ENCODE results near the gene UBE2D2.
"Not testable (repeated sequence)": the region's sequence is repeated elsewhere in the genome, so short reads cannot be mapped to it uniquely, and the experiment has no call there.

Gene UBE2D2

DNA sequence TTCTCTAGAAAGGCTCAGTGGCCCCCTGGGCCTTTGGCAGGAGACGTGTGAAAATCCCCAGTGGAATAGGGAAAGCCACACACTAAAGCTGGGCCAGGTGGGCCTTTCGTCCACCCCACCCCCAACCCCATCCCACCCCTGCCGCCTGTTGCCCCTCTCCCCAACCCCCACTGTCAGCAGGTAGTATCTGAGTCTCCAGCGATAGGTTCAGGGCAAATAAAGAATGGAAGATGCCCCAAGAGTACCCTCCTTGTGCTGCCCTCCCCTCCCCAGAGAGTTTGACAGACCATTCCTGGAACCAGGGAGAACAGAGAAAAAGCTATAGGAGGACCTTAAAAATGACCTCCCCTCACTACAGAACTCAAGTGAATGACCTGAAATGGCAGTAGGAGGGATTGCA is 36.7 kb upstream of the UBE2D2 start:
- Histone ChIP-seq H3K27ac (replicated peaks) (no peak overlapping the region), H3K4me3 (replicated peaks; ENCODE audit: insufficient read depth, low read length) (no peak overlapping the region), H3K27me3 (ENCODE audit: insufficient read depth, poor library complexity, severe bottlenecking) (no peaks in the 10 kb centered on the region)
- TF ChIP-seq GABPA (IDR thresholded peaks at IDR 0.05; ENCODE audit: low read depth) (no peak), SPI1 (IDR thresholded peaks at IDR 0.05; ENCODE audit: borderline replicate concordance, low read depth) (no peak), POLR2AphosphoS5 (IDR thresholded peaks at IDR 0.05; ENCODE audit: low read depth) (no peak)
- TF ChIP-seq, protein P1, sequence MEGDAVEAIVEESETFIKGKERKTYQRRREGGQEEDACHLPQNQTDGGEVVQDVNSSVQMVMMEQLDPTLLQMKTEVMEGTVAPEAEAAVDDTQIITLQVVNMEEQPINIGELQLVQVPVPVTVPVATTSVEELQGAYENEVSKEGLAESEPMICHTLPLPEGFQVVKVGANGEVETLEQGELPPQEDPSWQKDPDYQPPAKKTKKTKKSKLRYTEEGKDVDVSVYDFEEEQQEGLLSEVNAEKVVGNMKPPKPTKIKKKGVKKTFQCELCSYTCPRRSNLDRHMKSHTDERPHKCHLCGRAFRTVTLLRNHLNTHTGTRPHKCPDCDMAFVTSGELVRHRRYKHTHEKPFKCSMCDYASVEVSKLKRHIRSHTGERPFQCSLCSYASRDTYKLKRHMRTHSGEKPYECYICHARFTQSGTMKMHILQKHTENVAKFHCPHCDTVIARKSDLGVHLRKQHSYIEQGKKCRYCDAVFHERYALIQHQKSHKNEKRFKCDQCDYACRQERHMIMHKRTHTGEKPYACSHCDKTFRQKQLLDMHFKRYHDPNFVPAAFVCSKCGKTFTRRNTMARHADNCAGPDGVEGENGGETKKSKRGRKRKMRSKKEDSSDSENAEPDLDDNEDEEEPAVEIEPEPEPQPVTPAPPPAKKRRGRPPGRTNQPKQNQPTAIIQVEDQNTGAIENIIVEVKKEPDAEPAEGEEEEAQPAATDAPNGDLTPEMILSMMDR (IDR thresholded peaks at IDR 0.05; ENCODE audit: insufficient read depth, low read length), result no peak
- TF ChIP-seq, protein P2, sequence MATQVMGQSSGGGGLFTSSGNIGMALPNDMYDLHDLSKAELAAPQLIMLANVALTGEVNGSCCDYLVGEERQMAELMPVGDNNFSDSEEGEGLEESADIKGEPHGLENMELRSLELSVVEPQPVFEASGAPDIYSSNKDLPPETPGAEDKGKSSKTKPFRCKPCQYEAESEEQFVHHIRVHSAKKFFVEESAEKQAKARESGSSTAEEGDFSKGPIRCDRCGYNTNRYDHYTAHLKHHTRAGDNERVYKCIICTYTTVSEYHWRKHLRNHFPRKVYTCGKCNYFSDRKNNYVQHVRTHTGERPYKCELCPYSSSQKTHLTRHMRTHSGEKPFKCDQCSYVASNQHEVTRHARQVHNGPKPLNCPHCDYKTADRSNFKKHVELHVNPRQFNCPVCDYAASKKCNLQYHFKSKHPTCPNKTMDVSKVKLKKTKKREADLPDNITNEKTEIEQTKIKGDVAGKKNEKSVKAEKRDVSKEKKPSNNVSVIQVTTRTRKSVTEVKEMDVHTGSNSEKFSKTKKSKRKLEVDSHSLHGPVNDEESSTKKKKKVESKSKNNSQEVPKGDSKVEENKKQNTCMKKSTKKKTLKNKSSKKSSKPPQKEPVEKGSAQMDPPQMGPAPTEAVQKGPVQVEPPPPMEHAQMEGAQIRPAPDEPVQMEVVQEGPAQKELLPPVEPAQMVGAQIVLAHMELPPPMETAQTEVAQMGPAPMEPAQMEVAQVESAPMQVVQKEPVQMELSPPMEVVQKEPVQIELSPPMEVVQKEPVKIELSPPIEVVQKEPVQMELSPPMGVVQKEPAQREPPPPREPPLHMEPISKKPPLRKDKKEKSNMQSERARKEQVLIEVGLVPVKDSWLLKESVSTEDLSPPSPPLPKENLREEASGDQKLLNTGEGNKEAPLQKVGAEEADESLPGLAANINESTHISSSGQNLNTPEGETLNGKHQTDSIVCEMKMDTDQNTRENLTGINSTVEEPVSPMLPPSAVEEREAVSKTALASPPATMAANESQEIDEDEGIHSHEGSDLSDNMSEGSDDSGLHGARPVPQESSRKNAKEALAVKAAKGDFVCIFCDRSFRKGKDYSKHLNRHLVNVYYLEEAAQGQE (IDR thresholded peaks at IDR 0.05; ENCODE audit: insufficient replicate concordance, low read depth), result no peak
- DNase-seq (ENCODE audit: low read depth in 1 of 2, low spot score in 1 of 2), result no peak

DNA sequence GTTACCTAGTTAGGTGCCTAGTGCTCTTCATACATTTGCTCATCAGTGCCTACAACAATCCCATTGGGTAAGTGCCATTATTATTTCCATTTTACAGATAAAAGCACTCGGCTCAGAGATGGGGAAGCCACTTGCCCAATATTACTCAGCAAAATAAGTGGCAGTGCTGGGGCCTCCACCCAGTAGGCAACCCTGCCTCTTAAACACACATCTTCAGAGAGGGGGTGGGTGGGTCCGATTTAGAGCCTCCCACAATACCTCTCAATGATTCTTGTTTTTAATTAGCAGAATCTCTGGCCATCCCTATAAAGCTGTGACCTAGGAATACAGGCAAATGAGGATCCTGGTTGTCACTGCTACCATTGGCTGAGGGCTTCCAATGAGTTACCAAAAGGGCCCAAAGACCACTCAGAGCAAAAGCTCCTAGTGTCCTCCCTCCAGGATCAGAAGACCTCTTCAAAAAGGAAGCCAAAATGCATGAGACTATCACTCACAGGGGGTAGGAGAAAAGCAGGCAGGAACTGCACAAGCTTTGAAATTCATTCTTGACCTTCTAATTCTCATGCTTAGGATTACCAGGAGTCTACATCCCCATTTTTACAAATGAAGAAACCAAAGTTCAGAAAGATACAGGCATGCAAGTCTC is 36.1 kb upstream of the UBE2D2 start:
- Histone ChIP-seq H3K27ac (replicated peaks) (no peak overlapping the region), H3K27me3 (ENCODE audit: insufficient read depth, poor library complexity, severe bottlenecking) (no peaks in the 10 kb centered on the region), H3K4me3 (replicated peaks; ENCODE audit: insufficient read depth, low read length) (no peak overlapping the region)
- DNase-seq (ENCODE audit: low read depth in 1 of 2, low spot score in 1 of 2), result no peak
- TF ChIP-seq GABPA (IDR thresholded peaks at IDR 0.05; ENCODE audit: low read depth) (no peak), SPI1 (IDR thresholded peaks at IDR 0.05; ENCODE audit: borderline replicate concordance, low read depth) (no peak), POLR2AphosphoS5 (IDR thresholded peaks at IDR 0.05; ENCODE audit: low read depth) (no peak)
- TF ChIP-seq, protein P1 (IDR thresholded peaks at IDR 0.05; ENCODE audit: insufficient read depth, low read length), result no peak
- TF ChIP-seq, protein P2 (IDR thresholded peaks at IDR 0.05; ENCODE audit: insufficient replicate concordance, low read depth), result no peak

DNA sequence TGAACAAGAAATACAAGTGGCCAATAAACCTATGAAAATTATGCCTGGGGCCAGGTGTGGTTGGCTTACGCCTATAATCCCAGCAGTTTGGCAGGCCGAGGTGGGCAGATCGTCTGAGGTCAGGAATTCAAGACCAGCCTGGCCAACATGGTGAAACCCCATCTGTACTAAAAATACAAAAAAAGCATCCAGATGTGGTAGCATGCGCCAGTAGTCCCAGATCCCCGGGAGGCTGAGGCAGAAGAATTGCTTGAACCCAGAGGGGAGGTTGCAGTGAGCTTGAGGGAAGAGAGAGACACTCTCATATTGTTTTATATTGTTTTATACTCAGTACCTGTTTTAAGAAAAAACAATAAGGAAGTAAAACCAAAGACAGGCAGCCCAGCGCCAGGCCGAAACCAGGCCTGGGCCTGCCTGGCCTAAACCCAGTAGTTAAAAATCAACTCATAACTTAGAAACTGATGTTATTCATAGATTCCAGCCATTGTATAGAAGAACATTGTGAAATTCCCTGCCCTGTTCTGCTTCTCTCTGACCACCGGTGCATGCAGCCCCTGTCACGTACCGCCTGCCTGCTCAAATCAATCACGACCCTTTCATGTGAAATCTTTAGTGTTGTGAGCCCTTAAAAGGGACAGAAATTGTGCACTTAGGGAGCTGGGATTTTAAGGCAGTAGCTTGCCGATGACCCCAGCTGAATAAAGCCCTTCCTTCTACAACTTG is 35.4 kb upstream of the UBE2D2 start:
- DNase-seq (ENCODE audit: low read depth in 1 of 2, low spot score in 1 of 2); H3K27me3 ChIP-seq (ENCODE audit: insufficient read depth, poor library complexity, severe bottlenecking); H3K4me3 ChIP-seq (replicated peaks; ENCODE audit: insufficient read depth, low read length); H3K27ac ChIP-seq (replicated peaks): not testable (repeated sequence)

DNA sequence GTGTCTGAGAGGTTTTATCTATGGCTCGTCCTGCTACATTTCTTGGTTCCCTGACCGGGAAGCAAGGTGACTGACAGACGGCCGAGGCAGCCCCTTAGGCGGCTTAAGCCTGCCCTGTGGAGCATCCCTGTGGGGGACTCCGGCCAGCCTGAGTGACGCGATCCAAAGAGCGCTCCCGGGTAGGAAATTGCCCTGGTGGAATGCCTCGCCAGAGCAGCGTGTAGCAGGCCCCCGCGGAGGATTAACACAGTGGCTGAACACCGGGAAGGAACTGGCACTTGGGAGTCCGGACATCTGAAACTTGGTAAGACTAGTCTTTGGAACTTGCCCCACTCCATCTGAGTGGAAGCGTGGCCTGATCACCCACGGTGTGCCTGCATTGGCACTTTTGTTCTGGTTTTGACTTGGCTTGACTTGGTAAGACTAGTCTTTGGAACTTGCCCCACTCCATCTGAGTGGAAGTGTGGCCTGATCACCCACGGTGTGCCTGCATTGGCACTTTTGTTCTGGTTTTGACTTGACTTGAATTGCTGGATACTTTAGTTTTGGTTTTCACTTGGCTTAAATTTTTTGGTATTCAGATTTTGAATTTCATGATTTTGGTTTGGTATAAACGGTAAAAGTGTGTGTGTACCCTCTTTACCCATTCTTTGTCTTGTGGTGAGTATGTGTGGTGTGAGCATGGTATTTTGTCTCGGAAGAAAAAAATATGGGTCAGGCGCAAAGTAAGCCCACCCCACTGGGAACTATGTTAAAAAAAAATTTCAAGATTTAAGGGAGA is 34.6 kb upstream of the UBE2D2 start:
- H3K27me3 ChIP-seq (ENCODE audit: insufficient read depth, poor library complexity, severe bottlenecking); H3K27ac ChIP-seq (replicated peaks); H3K4me3 ChIP-seq (replicated peaks; ENCODE audit: insufficient read depth, low read length); DNase-seq (ENCODE audit: low read depth in 1 of 2, low spot score in 1 of 2): not testable (repeated sequence)

DNA sequence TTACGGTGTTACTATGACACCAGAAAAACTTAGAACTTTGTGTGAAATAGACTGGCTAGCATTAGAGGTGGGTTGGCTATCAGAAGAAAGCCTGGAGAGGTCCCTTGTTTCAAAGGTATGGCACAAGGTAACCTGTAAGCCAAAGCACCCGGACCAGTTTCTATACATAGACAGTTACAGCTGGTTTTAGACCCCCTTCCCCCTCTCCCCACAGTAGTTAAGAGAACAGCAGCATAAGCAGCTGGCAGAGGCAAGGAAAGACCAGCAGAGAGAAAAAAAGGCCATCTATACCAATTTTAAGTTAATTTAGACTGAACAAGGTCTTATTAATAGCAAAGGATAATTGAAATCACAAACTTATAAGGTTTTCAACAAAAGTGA is 34.1 kb upstream of the UBE2D2 start:
- not testable (repeated sequence) for H3K27me3 ChIP-seq (ENCODE audit: insufficient read depth, poor library complexity, severe bottlenecking); DNase-seq (ENCODE audit: low read depth in 1 of 2, low spot score in 1 of 2); H3K27ac ChIP-seq (replicated peaks); H3K4me3 ChIP-seq (replicated peaks; ENCODE audit: insufficient read depth, low read length)

DNA sequence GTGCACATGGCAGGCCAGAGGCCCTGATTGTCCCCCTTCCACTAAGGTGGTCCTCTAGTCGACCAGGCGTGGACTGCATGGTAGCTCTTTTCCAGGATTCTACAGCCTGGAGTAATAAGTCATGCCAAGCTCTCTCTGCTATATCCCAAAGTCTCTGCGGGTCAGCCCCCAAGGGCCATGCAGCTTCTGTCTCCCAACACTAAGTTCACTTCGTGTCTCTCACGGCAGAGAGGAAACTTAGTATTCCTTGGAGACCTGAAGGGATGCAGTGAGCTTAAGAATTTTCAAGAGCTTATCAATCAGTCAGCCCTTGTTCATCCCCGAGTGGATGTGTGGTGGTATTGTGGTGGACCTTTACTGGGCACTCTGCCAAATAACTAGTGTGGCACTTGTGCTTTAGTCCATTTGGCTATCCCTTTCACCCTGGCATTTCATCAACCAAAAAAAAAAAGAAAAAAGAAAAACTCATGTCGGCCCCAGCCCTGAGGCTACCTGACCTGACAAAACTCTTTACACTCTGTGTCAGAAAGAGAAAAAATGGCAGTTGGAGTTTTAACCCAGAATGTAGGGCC is 33.2 kb upstream of the UBE2D2 start:
- not testable (repeated sequence) for H3K27ac ChIP-seq (replicated peaks); H3K4me3 ChIP-seq (replicated peaks; ENCODE audit: insufficient read depth, low read length)

DNA sequence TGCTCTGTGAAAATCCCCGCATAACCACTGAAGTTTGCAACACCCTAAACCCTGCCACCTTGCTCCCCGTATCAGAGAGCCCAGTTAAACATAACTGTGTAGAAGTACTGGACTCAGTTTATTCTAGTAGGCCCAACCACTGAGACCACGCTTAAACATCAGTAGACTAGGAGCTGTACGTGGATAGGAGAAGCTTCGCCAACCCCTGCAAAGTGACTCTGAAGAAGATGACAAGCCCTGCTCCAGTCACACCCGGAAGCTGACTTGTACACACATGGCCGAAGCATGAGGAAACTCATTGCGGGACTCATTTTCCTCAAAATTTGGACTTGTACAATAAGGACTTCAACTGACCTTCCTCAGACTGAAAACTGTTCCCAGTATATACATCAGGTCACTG is 32.4 kb upstream of the UBE2D2 start:
- H3K27me3 ChIP-seq (ENCODE audit: insufficient read depth, poor library complexity, severe bottlenecking); H3K27ac ChIP-seq (replicated peaks); DNase-seq (ENCODE audit: low read depth in 1 of 2, low spot score in 1 of 2); H3K4me3 ChIP-seq (replicated peaks; ENCODE audit: insufficient read depth, low read length): not testable (repeated sequence)

More for the DNA sequence above, 33.2 kb upstream of the UBE2D2 start:
- not testable (repeated sequence) for H3K27me3 ChIP-seq (ENCODE audit: insufficient read depth, poor library complexity, severe bottlenecking); DNase-seq (ENCODE audit: low read depth in 1 of 2, low spot score in 1 of 2)

DNA sequence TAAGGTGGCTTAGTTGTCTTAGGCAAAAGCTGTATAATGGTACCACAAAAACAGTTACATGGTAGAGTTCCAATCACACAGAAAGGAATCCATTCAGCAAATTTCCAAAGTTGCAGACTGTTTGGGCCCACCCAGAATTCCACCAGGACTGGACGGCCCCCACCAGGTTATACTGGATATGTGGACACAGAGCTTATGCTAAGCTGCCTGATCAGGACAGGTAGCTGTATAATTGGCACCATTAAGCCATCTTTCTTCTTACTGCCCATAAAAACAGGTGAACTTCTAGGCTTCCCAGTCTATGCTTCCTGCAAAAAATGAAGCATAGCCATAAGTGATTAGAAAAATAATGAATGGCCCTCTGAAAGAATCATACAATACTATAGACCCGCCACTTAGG is 31.1 kb upstream of the UBE2D2 start:
- DNase-seq (ENCODE audit: low read depth in 1 of 2, low spot score in 1 of 2); H3K27ac ChIP-seq (replicated peaks); H3K27me3 ChIP-seq (ENCODE audit: insufficient read depth, poor library complexity, severe bottlenecking); H3K4me3 ChIP-seq (replicated peaks; ENCODE audit: insufficient read depth, low read length): not testable (repeated sequence)

All from HL-60 (cell line).